B cell (primary cell): Measurements from ENCODE around the gene SERPINI1.
"Not testable (repeated sequence)": the region's sequence is repeated elsewhere in the genome, so short reads cannot be mapped to it uniquely, and the experiment has no call there.

Experiments used
- EZH2 ChIP-seq: IDR thresholded peaks from 2 replicates; pipeline ENCODE4 v1.6.1; 2012; ENCODE audit warnings: borderline replicate concordance, low read depth, mild to moderate bottlenecking, moderate library complexity, low read length; ENCODE audit not compliant: insufficient read depth, poor library complexity, severe bottlenecking
- TF ChIP-seq, protein P1 (sequence below): fragments of 200-600 bp; IDR thresholded peaks from one replicate; pipeline ENCODE4 v1.8.0; 2022; ENCODE audit warnings: antibody characterized with exemption, mild to moderate bottlenecking

- TF ChIP-seq, protein P1, sequence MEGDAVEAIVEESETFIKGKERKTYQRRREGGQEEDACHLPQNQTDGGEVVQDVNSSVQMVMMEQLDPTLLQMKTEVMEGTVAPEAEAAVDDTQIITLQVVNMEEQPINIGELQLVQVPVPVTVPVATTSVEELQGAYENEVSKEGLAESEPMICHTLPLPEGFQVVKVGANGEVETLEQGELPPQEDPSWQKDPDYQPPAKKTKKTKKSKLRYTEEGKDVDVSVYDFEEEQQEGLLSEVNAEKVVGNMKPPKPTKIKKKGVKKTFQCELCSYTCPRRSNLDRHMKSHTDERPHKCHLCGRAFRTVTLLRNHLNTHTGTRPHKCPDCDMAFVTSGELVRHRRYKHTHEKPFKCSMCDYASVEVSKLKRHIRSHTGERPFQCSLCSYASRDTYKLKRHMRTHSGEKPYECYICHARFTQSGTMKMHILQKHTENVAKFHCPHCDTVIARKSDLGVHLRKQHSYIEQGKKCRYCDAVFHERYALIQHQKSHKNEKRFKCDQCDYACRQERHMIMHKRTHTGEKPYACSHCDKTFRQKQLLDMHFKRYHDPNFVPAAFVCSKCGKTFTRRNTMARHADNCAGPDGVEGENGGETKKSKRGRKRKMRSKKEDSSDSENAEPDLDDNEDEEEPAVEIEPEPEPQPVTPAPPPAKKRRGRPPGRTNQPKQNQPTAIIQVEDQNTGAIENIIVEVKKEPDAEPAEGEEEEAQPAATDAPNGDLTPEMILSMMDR = not testable (repeated sequence)
- not testable (repeated sequence) for TF ChIP-seq EZH2
Observed at GRCh38 chr3:167827588-167827987, 92.1 kb downstream of the SERPINI1 start.
